Measurements from ENCODE around the gene PRPSAP1. TPM values are rescaled to one million over a fixed set of nuclear protein-coding genes. Genes with fewer than 3 reads are reported as not detected.

Gene PRPSAP1
- total RNA-seq, 1 experiment from 2014 or later, result 99.6 TPM

DNA sequence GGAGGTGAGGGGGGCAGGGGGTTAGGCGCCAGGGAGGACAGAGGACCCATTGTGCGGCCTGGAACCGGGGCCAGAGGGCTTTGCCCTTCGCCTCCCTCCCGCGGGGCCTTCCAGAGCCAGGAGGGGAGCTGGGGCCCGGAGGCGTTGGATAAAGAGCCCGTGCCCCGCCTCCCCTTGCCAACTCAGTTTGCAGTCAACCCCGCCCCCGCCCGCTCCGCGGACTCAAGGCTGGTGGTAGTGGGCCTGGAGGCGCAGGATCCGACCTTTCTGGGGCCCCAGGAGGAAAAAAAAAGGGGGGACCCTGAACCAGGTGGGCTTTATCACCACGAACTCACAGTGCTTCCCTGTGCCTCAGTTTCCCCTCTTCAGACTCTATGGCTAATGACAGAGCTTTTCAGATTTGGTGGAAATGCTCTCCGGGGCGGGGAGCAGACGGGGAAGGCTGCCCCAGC, 28.7 kb upstream of the PRPSAP1 start:
- peak overlapping the region; percentile 59 to 69 for H3K4me3 ChIP-seq (ENCODE audit: low read depth in 2 of 2, low read length in 2 of 2)
- ChIA-PET POLR2A (no interaction called here), CTCF (no interaction called here)
- in situ Hi-C loops (cut with HindIII; ENCODE audit: low pct_unique_long_range_greater_than_20kb, low sequenced_read_pairs) (no loop called here), intact Hi-C loops (cut with micrococcal nuclease; ENCODE audit: unreplicated experiment) (no loop called here)
- H3K27ac ChIP-seq (ENCODE audit: low read length), result peak overlapping the region; percentile 62
- no peaks in the 10 kb centered on the region for H3K9me3 ChIP-seq (ENCODE audit: control insufficient read depth, insufficient read depth, low read depth, low read length)
- no peak for TF ChIP-seq POLR2AphosphoS5 (IDR thresholded peaks at IDR 0.05; ENCODE audit: low read depth, low read length)
- no peak for TF ChIP-seq REST (IDR thresholded peaks at IDR 0.05; ENCODE audit: insufficient read depth in 1 of 2, low read depth in 2 of 2, low read length in 1 of 2)
- no peak for TF ChIP-seq CTCF (IDR thresholded peaks at IDR 0.05)
- no peak for TF ChIP-seq TCF7L2 (IDR thresholded peaks at IDR 0.05; ENCODE audit: low read depth, low read length)
- no peak for TF ChIP-seq SIN3A (IDR thresholded peaks at IDR 0.05; ENCODE audit: borderline replicate concordance, insufficient read depth, low read depth, low read length)
- H3K27me3 ChIP-seq (ENCODE audit: control insufficient read depth, insufficient read depth, low read length), result no peaks in the 10 kb centered on the region
- ATAC-seq (no peak), DNase-seq (ENCODE audit: low read depth, low spot score) (no peak)
- H3K36me3 ChIP-seq (ENCODE audit: control insufficient read depth, insufficient read depth, low read length), result no peaks in the 10 kb centered on the region
- BruUV-seq (replicated peaks), result no TSS peak
- peaks cover 13% of the 10 kb centered on the region; the same call in 1 of the 2 replicates for H3K4me1 ChIP-seq (ENCODE audit: control insufficient read depth, insufficient read depth, low read length)

DNA sequence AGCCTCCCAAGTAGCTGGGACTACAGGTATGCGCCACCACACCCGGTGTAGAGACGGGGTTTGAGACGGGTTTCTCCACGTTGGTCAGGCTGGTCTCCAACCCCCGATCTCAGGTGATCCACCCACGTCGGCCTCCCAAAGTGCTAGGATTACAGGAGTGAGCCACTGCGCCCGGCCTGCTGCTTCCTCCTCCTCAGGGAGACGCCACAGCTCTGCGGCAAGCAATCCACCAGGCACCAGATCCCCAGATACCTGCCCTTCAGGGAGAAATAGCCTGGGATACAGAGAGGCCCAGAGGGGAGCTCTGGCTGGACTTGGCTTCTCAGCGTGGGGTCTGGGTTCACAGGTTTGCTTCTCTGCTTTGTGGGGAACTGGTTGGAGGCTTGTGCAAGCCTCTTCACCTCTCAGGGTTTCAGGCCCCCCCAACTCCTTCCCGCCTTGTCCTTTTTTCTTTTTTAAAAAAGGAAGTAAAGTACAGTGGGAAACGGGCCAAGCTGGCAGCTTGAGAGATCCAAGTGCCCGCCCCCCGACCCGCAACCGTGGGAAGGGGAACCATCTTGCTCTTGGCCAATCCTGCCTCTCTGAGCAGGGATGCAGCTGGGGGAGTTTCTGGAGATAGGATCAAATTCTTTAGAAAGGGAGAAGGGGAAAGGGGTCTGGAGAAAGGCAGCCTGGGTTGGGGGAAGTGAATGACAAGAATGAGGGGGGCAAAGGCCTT, 28.1 kb upstream of the PRPSAP1 start:
- POLR2A ChIA-PET, result no interaction called here
- in situ Hi-C loops (cut with HindIII; ENCODE audit: low pct_unique_long_range_greater_than_20kb, low sequenced_read_pairs), result no loop called here
- no TSS peak for BruUV-seq (replicated peaks)
- Histone ChIP-seq H3K27me3 (ENCODE audit: control insufficient read depth, insufficient read depth, low read length) (no peaks in the 10 kb centered on the region), H3K9me3 (ENCODE audit: control insufficient read depth, insufficient read depth, low read depth, low read length) (no peaks in the 10 kb centered on the region), H3K4me1 (ENCODE audit: control insufficient read depth, insufficient read depth, low read length) (peaks cover 13% of the 10 kb centered on the region; the same call in 1 of the 2 replicates), H3K27ac (ENCODE audit: low read length) (no peak overlapping the region), H3K36me3 (ENCODE audit: control insufficient read depth, insufficient read depth, low read length) (no peaks in the 10 kb centered on the region), H3K4me3 (ENCODE audit: low read depth in 2 of 2, low read length in 2 of 2) (no peak overlapping the region)
- CTCF ChIA-PET, result interaction anchor here (0.7 to 2.1 kb wide), 5 partner anchors 11 to 255 kb away, joined by 3 to 14 read pairs (median 5); no protein-coding TSS in a partner anchor
- TF ChIP-seq CTCF (IDR thresholded peaks at IDR 0.05), result no peak
- TF ChIP-seq SIN3A (IDR thresholded peaks at IDR 0.05; ENCODE audit: borderline replicate concordance, insufficient read depth, low read depth, low read length), result no peak
- TF ChIP-seq REST (IDR thresholded peaks at IDR 0.05; ENCODE audit: insufficient read depth in 1 of 2, low read depth in 2 of 2, low read length in 1 of 2), result no peak
- no peak for TF ChIP-seq POLR2AphosphoS5 (IDR thresholded peaks at IDR 0.05; ENCODE audit: low read depth, low read length)
- no peak for TF ChIP-seq TCF7L2 (IDR thresholded peaks at IDR 0.05; ENCODE audit: low read depth, low read length)
- intact Hi-C loops (cut with micrococcal nuclease; ENCODE audit: unreplicated experiment), result no loop called here
- no peak for ATAC-seq
- DNase-seq (ENCODE audit: low read depth, low spot score), result no peak
